ENCODE results near the gene FRMPD4. TPM values are rescaled to one million over a fixed set of nuclear protein-coding genes. Genes with fewer than 3 reads are reported as not detected.

The FRMPD4 gene
- total RNA-seq, 4 donors from 2014 or later, result under 0.01 to 0.39 (median 0.30) TPM; not detected in 1

- H3K9me3 ChIP-seq, result no peaks in the 10 kb centered on the region
- H3K4me3 ChIP-seq, result no peak overlapping the region
- H3K27me3 ChIP-seq, result no peaks in the 10 kb centered on the region
- H3K36me3 ChIP-seq, result no peaks in the 10 kb centered on the region
- H3K27ac ChIP-seq, result no peak overlapping the region
- no peaks in the 10 kb centered on the region for H3K4me1 ChIP-seq
- TF ChIP-seq CTCF (IDR thresholded peaks at IDR 0.05) (no peak), POLR2A (IDR thresholded peaks at IDR 0.05) (no peak), EP300 (IDR thresholded peaks at IDR 0.05) (no peak)
- WGBS, 2 donors, result 74 to 84% methylated on average over 4 of the region's 4 CpGs
- DNase-seq (ENCODE audit: low spot score in 2 of 2), result no peak
Measured at GRCh38 chrX:12228862-12229261, 90.6 kb downstream of the FRMPD4 start.

- no peak overlapping the region for H3K4me3 ChIP-seq
- no peak for DNase-seq (ENCODE audit: low spot score in 2 of 2)
- no peaks in the 10 kb centered on the region for H3K27me3 ChIP-seq
- no peaks in the 10 kb centered on the region for H3K9me3 ChIP-seq
- H3K27ac ChIP-seq, result no peak overlapping the region
- no peaks in the 10 kb centered on the region for H3K36me3 ChIP-seq
- WGBS, 2 donors, result 92 to 100% methylated on average over 2 of the region's 2 CpGs
- H3K4me1 ChIP-seq, result no peaks in the 10 kb centered on the region
- TF ChIP-seq POLR2A (IDR thresholded peaks at IDR 0.05) (no peak), CTCF (IDR thresholded peaks at IDR 0.05) (no peak), EP300 (IDR thresholded peaks at IDR 0.05) (no peak)
Measured at GRCh38 chrX:12229986-12230385, 91.7 kb downstream of the FRMPD4 start.

GRCh38 chrX:12234534-12235329 is 96.5 kb downstream of the FRMPD4 start:
- TF ChIP-seq POLR2A (IDR thresholded peaks at IDR 0.05) (no peak), EP300 (IDR thresholded peaks at IDR 0.05) (no peak), CTCF (IDR thresholded peaks at IDR 0.05) (no peak)
- Histone ChIP-seq H3K4me3 (no peak overlapping the region), H3K36me3 (no peaks in the 10 kb centered on the region), H3K4me1 (no peaks in the 10 kb centered on the region), H3K9me3 (no peaks in the 10 kb centered on the region), H3K27ac (no peak overlapping the region), H3K27me3 (no peaks in the 10 kb centered on the region)
- no peak for DNase-seq (ENCODE audit: low spot score in 2 of 2)
- WGBS, 2 donors, result 76 to 77% methylated on average over 5 of the region's 5 CpGs

- Histone ChIP-seq H3K4me3 (no peak overlapping the region), H3K4me1 (no peaks in the 10 kb centered on the region), H3K36me3 (no peaks in the 10 kb centered on the region), H3K27ac (no peak overlapping the region), H3K27me3 (no peaks in the 10 kb centered on the region), H3K9me3 (no peaks in the 10 kb centered on the region)
- DNase-seq (ENCODE audit: low spot score in 2 of 2), result no peak
- TF ChIP-seq CTCF (IDR thresholded peaks at IDR 0.05) (no peak), POLR2A (IDR thresholded peaks at IDR 0.05) (no peak), EP300 (IDR thresholded peaks at IDR 0.05) (no peak)
- WGBS, 2 donors, result 68 to 95% methylated on average over 2 of the region's 2 CpGs
Measured at GRCh38 chrX:12236156-12236555, 97.9 kb downstream of the FRMPD4 start.

GRCh38 chrX:12237131-12237530 is 98.9 kb downstream of the FRMPD4 start:
- H3K36me3 ChIP-seq, result no peaks in the 10 kb centered on the region
- no peak overlapping the region for H3K4me3 ChIP-seq
- no peaks in the 10 kb centered on the region for H3K27me3 ChIP-seq
- no peaks in the 10 kb centered on the region for H3K4me1 ChIP-seq
- H3K27ac ChIP-seq, result no peak overlapping the region
- DNase-seq (ENCODE audit: low spot score in 2 of 2), result no peak
- H3K9me3 ChIP-seq, result no peaks in the 10 kb centered on the region
- TF ChIP-seq EP300 (IDR thresholded peaks at IDR 0.05) (no peak), CTCF (IDR thresholded peaks at IDR 0.05) (no peak), POLR2A (IDR thresholded peaks at IDR 0.05) (no peak)

All from tibial nerve (tissue), 4 donors.